WTC11 (cell line): ENCODE data around the gene STAU1.

ENCODE experiments used
- IRF2 ChIP-seq: sonication (generic); formaldehyde crosslinking; IDR thresholded peaks from 2 replicates; pipeline ENCODE4 v1.8.0; 2022; ENCODE audit warnings: low read depth, missing genetic modification reagents, borderline replicate concordance
- TCF7 ChIP-seq: sonication (generic); formaldehyde crosslinking; IDR thresholded peaks from 2 replicates; pipeline ENCODE4 v1.8.0; 2022; ENCODE audit warnings: mild to moderate bottlenecking, low read depth, missing genetic modification reagents, moderate library complexity

DNA sequence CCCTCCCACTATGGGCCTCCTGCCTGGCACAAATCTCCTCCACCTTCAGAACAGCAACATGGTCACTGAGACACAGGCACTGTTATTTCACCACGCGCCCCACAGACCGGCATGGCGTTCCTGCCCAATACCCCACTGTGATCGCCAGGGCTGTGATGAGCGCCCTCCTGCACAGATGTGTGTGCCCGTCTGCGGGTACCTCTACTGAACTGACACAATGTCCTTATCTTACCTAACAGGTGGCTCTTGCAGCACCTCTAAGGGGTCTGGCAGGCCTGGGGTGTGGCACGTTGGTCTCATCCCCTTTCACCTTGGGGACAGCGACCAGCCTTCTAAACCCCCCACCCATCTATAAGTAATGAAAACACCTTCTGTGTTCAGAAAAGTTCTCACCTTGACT, 64.2 kb downstream of the STAU1 start:
- TF ChIP-seq IRF2 (CRISPR knock-in tag) (no peak), TCF7 (CRISPR knock-in tag) (no peak)
